ENCODE results near the gene HLA-DQA1. TPM values are rescaled to one million over a fixed set of nuclear protein-coding genes. Genes with fewer than 3 reads are reported as not detected.

The HLA-DQA1 gene
- total and polyA plus RNA-seq, 2 experiments from 2014 or later = 0.42 TPM; not detected in 1

GRCh38 chr6:32615885-32616532 lies 21.2 kb upstream of the HLA-DQA1 start:
- TF ChIP-seq POLR2AphosphoS5 (IDR thresholded peaks at IDR 0.05; ENCODE audit: low read depth) = no peak
- TF ChIP-seq STAT1 (IDR thresholded peaks at IDR 0.05; ENCODE audit: unreplicated experiment) = no peak
- TF ChIP-seq EZH2phosphoT487 (IDR thresholded peaks at IDR 0.05; ENCODE audit: unreplicated experiment) = no peak
- TF ChIP-seq NANOG (IDR thresholded peaks at IDR 0.05; ENCODE audit: borderline replicate concordance) = no peak
- TF ChIP-seq CREB1 (CRISPR knock-in tag; IDR thresholded peaks at IDR 0.05; ENCODE audit: low read depth) = no peak
- TF ChIP-seq ZNF114 (CRISPR knock-in tag; IDR thresholded peaks at IDR 0.05) = no peak
- no peak for TF ChIP-seq JUNB (IDR thresholded peaks at IDR 0.05; ENCODE audit: unreplicated experiment)
- TF ChIP-seq REST (IDR thresholded peaks at IDR 0.05; ENCODE audit: unreplicated experiment) = no peak
- TF ChIP-seq ZNF331 (CRISPR knock-in tag; IDR thresholded peaks at IDR 0.05; ENCODE audit: low read depth) = no peak
- TF ChIP-seq CTCF (conservative IDR thresholded peaks at IDR 0.05; ENCODE audit: low read depth in 2 of 2) = no peak
- no peak for TF ChIP-seq ZNF462 (CRISPR knock-in tag; IDR thresholded peaks at IDR 0.05)
- TF ChIP-seq EZH2 (IDR thresholded peaks at IDR 0.05; ENCODE audit: low read depth, unreplicated experiment) = no peak
- no peak for TF ChIP-seq ETS1 (IDR thresholded peaks at IDR 0.05)
- peaks cover 3% of the 10 kb centered on the region for H3K4me1 Mint-ChIP-seq
- Histone ChIP-seq H3K79me2 (replicated peaks; ENCODE audit: insufficient read depth) (no peaks in the 10 kb centered on the region), H3K4me1 (ENCODE audit: insufficient read depth) (no peaks in the 10 kb centered on the region), H3K9me2 (ENCODE audit: insufficient read depth) (no peaks in the 10 kb centered on the region), H4K20me1 (replicated peaks; ENCODE audit: insufficient read depth) (no peaks in the 10 kb centered on the region), H3K27me3 (ENCODE audit: insufficient read depth) (no peaks in the 10 kb centered on the region), H3K36me3 (ENCODE audit: insufficient read depth) (no peaks in the 10 kb centered on the region), H3F3A (replicated peaks; ENCODE audit: low read depth) (no peaks in the 10 kb centered on the region), H3K27ac (ENCODE audit: low read depth) (no peak overlapping the region), H3K4me2 (no peak overlapping the region), H2AFZ (no peak overlapping the region), H3K4me3 (no peak overlapping the region)
- H3K9me3 Mint-ChIP-seq = no peaks in the 10 kb centered on the region
- ATAC-seq (no peak), DNase-seq (ENCODE audit: low spot score) (no peak)
- H3K27ac Mint-ChIP-seq = no peak overlapping the region
- no peaks in the 10 kb centered on the region for H3K27me3 Mint-ChIP-seq (ENCODE audit: insufficient read depth, low read depth, poor library complexity)
- H3K4me3 Mint-ChIP-seq = no peak overlapping the region
- H3K36me3 Mint-ChIP-seq (ENCODE audit: low read depth) = no peaks in the 10 kb centered on the region

Data from GM23338 (cell line).